DOHH2 (cell line): Measurements from ENCODE around the gene ZBTB7C.

Source experiments
- EZH2phosphoT487 ChIP-seq: fragments of 200-600 bp; sonication (generic); IDR thresholded peaks from 2 replicates; pipeline ENCODE4 v1.6.1; 2017; ENCODE audit warnings: borderline replicate concordance, mild to moderate bottlenecking, antibody characterized with exemption, low read length, moderate library complexity, mixed read lengths
- TF ChIP-seq, protein P1 (sequence below): fragments of 200-600 bp; sonication (generic); IDR thresholded peaks from one replicate; pipeline ENCODE4 v1.5.1; 2014; ENCODE audit warnings: antibody characterized with exemption, mild to moderate bottlenecking, low read depth, low read length; ENCODE audit not compliant: poor library complexity, severe bottlenecking

DNA sequence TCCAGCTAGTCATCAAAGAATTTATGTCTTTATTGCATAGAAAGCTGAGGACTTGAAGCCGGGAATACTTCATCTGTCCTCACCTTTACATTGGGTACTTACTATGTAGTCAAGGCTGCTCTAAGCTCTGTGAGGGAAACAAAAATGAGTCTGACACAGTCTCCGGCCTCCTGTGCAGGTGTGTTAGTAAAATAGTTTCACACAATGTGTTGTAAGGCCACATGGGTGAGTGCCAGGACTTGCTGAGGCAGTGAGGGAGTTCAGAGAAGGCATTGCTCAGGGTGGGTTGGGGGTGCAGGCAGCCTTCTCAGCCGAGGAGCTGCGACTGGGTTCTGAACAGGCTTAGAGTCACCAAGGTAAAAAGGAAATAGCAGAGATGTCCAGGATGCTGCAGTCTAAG, 424.2 kb downstream of the ZBTB7C start:
- TF ChIP-seq, protein P1, sequence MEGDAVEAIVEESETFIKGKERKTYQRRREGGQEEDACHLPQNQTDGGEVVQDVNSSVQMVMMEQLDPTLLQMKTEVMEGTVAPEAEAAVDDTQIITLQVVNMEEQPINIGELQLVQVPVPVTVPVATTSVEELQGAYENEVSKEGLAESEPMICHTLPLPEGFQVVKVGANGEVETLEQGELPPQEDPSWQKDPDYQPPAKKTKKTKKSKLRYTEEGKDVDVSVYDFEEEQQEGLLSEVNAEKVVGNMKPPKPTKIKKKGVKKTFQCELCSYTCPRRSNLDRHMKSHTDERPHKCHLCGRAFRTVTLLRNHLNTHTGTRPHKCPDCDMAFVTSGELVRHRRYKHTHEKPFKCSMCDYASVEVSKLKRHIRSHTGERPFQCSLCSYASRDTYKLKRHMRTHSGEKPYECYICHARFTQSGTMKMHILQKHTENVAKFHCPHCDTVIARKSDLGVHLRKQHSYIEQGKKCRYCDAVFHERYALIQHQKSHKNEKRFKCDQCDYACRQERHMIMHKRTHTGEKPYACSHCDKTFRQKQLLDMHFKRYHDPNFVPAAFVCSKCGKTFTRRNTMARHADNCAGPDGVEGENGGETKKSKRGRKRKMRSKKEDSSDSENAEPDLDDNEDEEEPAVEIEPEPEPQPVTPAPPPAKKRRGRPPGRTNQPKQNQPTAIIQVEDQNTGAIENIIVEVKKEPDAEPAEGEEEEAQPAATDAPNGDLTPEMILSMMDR, result no peak
- no peak for TF ChIP-seq EZH2phosphoT487
